Uterus (tissue), 2 donors: Measurements from ENCODE around the gene ADCY3.

Experiments used
- CTCF ChIP-seq, 4 experiments: fragments of 200-600 bp in 2 of 4; fragments of 450-650 bp in 2 of 4; sonication (generic) in 2 of 4; IDR thresholded peaks; one replicate each; pipeline ENCODE4 v1.5.1; 2016 to 2019; ENCODE audit warnings: antibody characterized with exemption in 4 of 4, mild to moderate bottlenecking in 2 of 4, moderate library complexity in 1 of 4
- POLR2A ChIP-seq, 2 donors: fragments of 450-650 bp; IDR thresholded peaks; one replicate each; pipeline ENCODE4 v1.6.1; 2016; ENCODE audit warnings: antibody characterized with exemption in 2 of 2, mild to moderate bottlenecking in 1 of 2, moderate library complexity in 1 of 2

- no peak for TF ChIP-seq POLR2A (IDR thresholded peaks at IDR 0.05)
- no peak for TF ChIP-seq CTCF (IDR thresholded peaks at IDR 0.05)
Observed at GRCh38 chr2:24891201-24891600, 28.8 kb downstream of the ADCY3 start.
